T-helper 1 cell treated with Interleukin-12 subunit alpha and Interleukin-12 subunit beta and Interleukin-4 antibody, amounts not matched to agents 30 μg/mL and 1 μg/mL, for 36 hours (primary cell): Measurements from ENCODE around the gene BCL3.
"Not testable (repeated sequence)": the region's sequence is repeated elsewhere in the genome, so short reads cannot be mapped to it uniquely, and the experiment has no call there.

Experiments used
- H3K27ac Mint-ChIP-seq: one replicate; pipeline ENCODE4 v1.8.0; 2021; ENCODE audit warnings: mild to moderate bottlenecking, mixed read lengths
- H3K27me3 Mint-ChIP-seq: one replicate; pipeline ENCODE4 v1.8.0; 2021; ENCODE audit warnings: low read depth, mixed read lengths
- H3K36me3 Mint-ChIP-seq: one replicate; pipeline ENCODE4 v1.8.0; 2021; ENCODE audit warnings: low read depth, mixed read lengths
- H3K4me1 Mint-ChIP-seq: one replicate; pipeline ENCODE4 v1.8.0; 2021; ENCODE audit warnings: low read depth, mixed read lengths
- H3K4me3 Mint-ChIP-seq: one replicate; pipeline ENCODE4 v1.8.0; 2021; ENCODE audit warnings: mild to moderate bottlenecking, moderate library complexity, mixed read lengths
- H3K9me3 Mint-ChIP-seq: one replicate; pipeline ENCODE4 v1.8.0; 2021; ENCODE audit warnings: mixed read lengths

BCL3 gene

GRCh38 chr19:44748426-44749254 is at the start of gene BCL3:
Gene BCL3, plus strand, starts transcription at chr19:44748708. Its CDS starts 83 bp downstream, at chr19:44748791.
- no peaks in the 10 kb centered on the region for H3K9me3 Mint-ChIP-seq
- peak within 1 kb of the TSS; percentile 97 for H3K4me3 Mint-ChIP-seq
- peaks cover 43% of the 10 kb centered on the region for H3K36me3 Mint-ChIP-seq
- peak within 1 kb of the TSS; percentile 94 for H3K27ac Mint-ChIP-seq
- no peaks in the 10 kb centered on the region for H3K27me3 Mint-ChIP-seq
- peaks cover 50% of the 10 kb centered on the region for H3K4me1 Mint-ChIP-seq

- Mint-ChIP-seq H3K27me3 (peaks cover 13% of the 10 kb centered on the region), H3K36me3 (peaks cover 4% of the 10 kb centered on the region), H3K4me1 (peaks cover 7% of the 10 kb centered on the region), H3K4me3 (no peak overlapping the region), H3K27ac (no peak overlapping the region), H3K9me3 (no peaks in the 10 kb centered on the region)
Measured at GRCh38 chr19:44700547-44700946, 48.0 kb upstream of the BCL3 start.

GRCh38 chr19:44701228-44701627 is 47.3 kb upstream of the BCL3 start:
- Mint-ChIP-seq H3K27ac (no peak overlapping the region), H3K36me3 (peaks cover 4% of the 10 kb centered on the region), H3K4me1 (peaks cover 7% of the 10 kb centered on the region), H3K27me3 (peaks cover 13% of the 10 kb centered on the region), H3K9me3 (no peaks in the 10 kb centered on the region), H3K4me3 (no peak overlapping the region)

GRCh38 chr19:44702551-44703176 is 45.8 kb upstream of the BCL3 start:
- peaks cover 3% of the 10 kb centered on the region for H3K27me3 Mint-ChIP-seq
- H3K4me3 Mint-ChIP-seq: no peak overlapping the region
- H3K4me1 Mint-ChIP-seq: peaks cover 2% of the 10 kb centered on the region
- no peak overlapping the region for H3K27ac Mint-ChIP-seq
- no peaks in the 10 kb centered on the region for H3K36me3 Mint-ChIP-seq
- H3K9me3 Mint-ChIP-seq: no peaks in the 10 kb centered on the region

- Mint-ChIP-seq H3K27me3 (peaks cover 3% of the 10 kb centered on the region), H3K9me3 (no peaks in the 10 kb centered on the region), H3K4me1 (no peaks in the 10 kb centered on the region), H3K4me3 (no peak overlapping the region), H3K36me3 (no peaks in the 10 kb centered on the region), H3K27ac (no peak overlapping the region)
Measured at GRCh38 chr19:44703336-44704078, 45.0 kb upstream of the BCL3 start.

GRCh38 chr19:44704982-44705381 is 43.5 kb upstream of the BCL3 start:
- H3K9me3 Mint-ChIP-seq: no peaks in the 10 kb centered on the region
- H3K36me3 Mint-ChIP-seq: peaks cover 3% of the 10 kb centered on the region
- peaks cover 3% of the 10 kb centered on the region for H3K27me3 Mint-ChIP-seq
- no peaks in the 10 kb centered on the region for H3K4me1 Mint-ChIP-seq
- H3K27ac Mint-ChIP-seq: no peak overlapping the region
- no peak overlapping the region for H3K4me3 Mint-ChIP-seq

- Mint-ChIP-seq H3K36me3 (peaks cover 3% of the 10 kb centered on the region), H3K9me3 (no peaks in the 10 kb centered on the region), H3K4me1 (peaks cover 3% of the 10 kb centered on the region), H3K27me3 (peaks cover 3% of the 10 kb centered on the region), H3K4me3 (no peak overlapping the region), H3K27ac (no peak overlapping the region)
Measured at GRCh38 chr19:44705502-44706010, 43.0 kb upstream of the BCL3 start.

- Mint-ChIP-seq H3K4me1 (peaks cover 8% of the 10 kb centered on the region), H3K27me3 (peaks cover 7% of the 10 kb centered on the region), H3K9me3 (no peaks in the 10 kb centered on the region), H3K4me3 (no peak overlapping the region), H3K36me3 (peaks cover 3% of the 10 kb centered on the region), H3K27ac (no peak overlapping the region)
Measured at GRCh38 chr19:44706506-44707236, 41.8 kb upstream of the BCL3 start.

- peaks cover 8% of the 10 kb centered on the region for H3K4me1 Mint-ChIP-seq
- H3K9me3 Mint-ChIP-seq: no peaks in the 10 kb centered on the region
- H3K27ac Mint-ChIP-seq: no peak overlapping the region
- H3K27me3 Mint-ChIP-seq: peaks cover 5% of the 10 kb centered on the region
- H3K36me3 Mint-ChIP-seq: peaks cover 3% of the 10 kb centered on the region
- H3K4me3 Mint-ChIP-seq: no peak overlapping the region
Measured at GRCh38 chr19:44707794-44708193, 40.7 kb upstream of the BCL3 start.

- Mint-ChIP-seq H3K9me3 (no peaks in the 10 kb centered on the region), H3K4me1 (peaks cover 8% of the 10 kb centered on the region), H3K27me3 (peaks cover 4% of the 10 kb centered on the region), H3K36me3 (peaks cover 3% of the 10 kb centered on the region), H3K4me3 (no peak overlapping the region), H3K27ac (no peak overlapping the region)
Measured at GRCh38 chr19:44708940-44709339, 39.6 kb upstream of the BCL3 start.

- not testable (repeated sequence) for H3K9me3 Mint-ChIP-seq, H3K27ac Mint-ChIP-seq, H3K4me1 Mint-ChIP-seq, H3K36me3 Mint-ChIP-seq, H3K27me3 Mint-ChIP-seq, H3K4me3 Mint-ChIP-seq
Measured at GRCh38 chr19:44709434-44710266, 38.9 kb upstream of the BCL3 start.

- Mint-ChIP-seq H3K27ac (no peak overlapping the region), H3K9me3 (peaks cover 14% of the 10 kb centered on the region), H3K36me3 (peaks cover 11% of the 10 kb centered on the region), H3K4me3 (no peak overlapping the region), H3K27me3 (peaks cover 4% of the 10 kb centered on the region), H3K4me1 (peaks cover 8% of the 10 kb centered on the region)
Measured at GRCh38 chr19:44710483-44710882, 38.0 kb upstream of the BCL3 start.

- Mint-ChIP-seq H3K4me3 (no peak overlapping the region), H3K27me3 (peaks cover 4% of the 10 kb centered on the region), H3K36me3 (peaks cover 14% of the 10 kb centered on the region), H3K4me1 (peaks cover 8% of the 10 kb centered on the region), H3K9me3 (peaks cover 20% of the 10 kb centered on the region), H3K27ac (no peak overlapping the region)
Measured at GRCh38 chr19:44712864-44713515, 35.5 kb upstream of the BCL3 start.
